Measurements from ENCODE around the gene SPTA1.

Gene SPTA1

DNA sequence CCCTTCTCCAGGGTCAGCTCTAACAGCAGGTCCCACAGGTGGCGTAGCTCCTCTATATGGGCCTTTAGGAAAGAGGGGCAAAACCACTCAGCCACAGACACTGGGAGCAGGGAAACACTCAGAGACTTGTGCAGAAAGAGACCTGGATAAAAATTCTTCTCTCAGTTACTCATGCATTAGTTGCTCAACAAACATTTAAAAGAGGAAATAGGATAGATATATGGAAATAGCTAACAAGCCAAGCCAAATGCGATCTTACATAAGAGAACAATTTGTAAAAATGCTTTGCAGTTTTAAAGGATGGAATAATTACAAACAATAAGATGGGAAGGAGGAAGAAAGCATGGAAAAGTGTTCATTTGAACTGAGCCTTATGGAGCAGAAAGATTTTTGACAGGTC, 4.9 kb downstream of the SPTA1 start:
- DNase-seq: no peak

- no peak for DNase-seq
Measured at GRCh38 chr1:158679289-158679688, 7.2 kb downstream of the SPTA1 start.

DNA sequence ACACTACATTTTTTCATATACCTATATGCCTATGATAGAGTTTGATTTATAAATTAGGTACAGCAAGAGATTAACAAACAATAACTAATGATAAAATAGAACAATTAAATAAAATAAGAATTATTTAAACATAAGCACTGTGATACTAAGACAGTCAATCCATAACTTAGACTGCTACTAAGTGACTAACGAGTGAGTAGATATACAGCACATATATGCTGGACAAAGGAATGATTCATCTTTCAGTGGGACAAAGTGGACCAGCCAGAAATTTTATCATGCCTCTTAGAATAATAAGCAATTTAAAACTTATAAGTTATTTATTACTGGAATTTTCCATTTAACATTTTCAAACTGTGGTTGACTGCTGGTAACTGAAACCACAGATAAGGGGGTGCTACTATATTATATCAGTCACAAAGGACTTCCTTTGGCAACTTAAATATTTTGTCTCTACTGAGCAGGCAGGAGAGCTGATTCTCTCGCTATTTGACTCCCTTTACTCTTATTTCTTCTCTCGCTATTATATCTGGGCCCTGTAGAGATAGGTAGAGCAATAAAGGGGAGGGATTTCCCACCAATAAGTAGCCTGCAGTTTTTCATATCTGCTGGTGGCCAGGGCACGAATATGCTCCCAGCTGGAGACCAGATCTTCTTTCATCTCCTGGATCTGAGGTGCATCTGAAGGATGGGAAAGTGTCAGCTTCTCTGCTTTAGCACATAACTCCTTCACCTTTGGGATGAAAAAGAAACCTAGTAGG, 10.8 kb downstream of the SPTA1 start:
- no peak for DNase-seq

DNA sequence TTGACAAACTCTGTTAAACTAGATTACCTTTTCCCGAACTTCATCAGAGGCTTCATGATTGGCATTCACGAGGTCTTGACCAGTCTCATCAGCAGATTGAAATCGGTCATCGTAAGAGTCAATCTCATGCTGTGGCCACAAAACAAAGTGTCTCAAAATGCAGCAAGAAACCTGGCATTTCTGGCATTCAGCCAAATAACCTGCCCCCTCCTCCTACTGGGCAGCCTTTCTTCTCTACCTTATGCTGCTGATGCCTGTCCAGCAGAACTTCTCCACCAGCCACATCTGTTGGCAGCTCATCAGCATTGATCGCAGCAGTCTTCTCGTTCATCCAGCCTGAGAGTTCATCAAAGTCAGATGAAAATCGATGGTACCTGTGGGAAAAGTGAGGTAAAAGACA, 12.2 kb downstream of the SPTA1 start:
- no peak for DNase-seq

DNA sequence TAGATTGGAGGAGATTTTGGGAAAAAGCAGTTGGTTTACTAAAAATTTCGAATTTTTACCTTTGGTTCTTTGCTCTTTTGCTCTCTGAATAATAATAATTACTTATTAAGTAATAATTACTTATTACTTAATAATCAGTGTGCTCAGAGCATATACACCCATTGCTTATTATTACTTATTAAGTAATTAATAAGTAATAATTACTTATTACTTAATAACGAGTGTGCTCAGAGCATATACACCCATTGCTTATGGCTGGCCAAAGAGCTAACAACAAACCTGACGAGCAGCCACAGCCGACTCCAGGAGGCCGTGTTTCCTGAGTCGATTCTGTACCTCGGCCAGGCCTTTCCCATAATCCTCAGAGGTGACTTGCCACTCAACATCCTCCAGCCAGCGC, 20.5 kb downstream of the SPTA1 start:
- no peak for DNase-seq

- DNase-seq: no peak
Measured at GRCh38 chr1:158654571-158654970, 31.9 kb downstream of the SPTA1 start.

- DNase-seq: no peak
Measured at GRCh38 chr1:158654086-158654485, 32.4 kb downstream of the SPTA1 start.

- DNase-seq: no peak
Measured at GRCh38 chr1:158652721-158653334, 33.7 kb downstream of the SPTA1 start.

- DNase-seq: no peak
Measured at GRCh38 chr1:158649052-158649451, 37.5 kb downstream of the SPTA1 start.

GRCh38 chr1:158646465-158646864, 40.0 kb downstream of the SPTA1 start:
- DNase-seq: no peak

- DNase-seq: no peak
Measured at GRCh38 chr1:158644449-158644848, 42.1 kb downstream of the SPTA1 start.

- no peak for DNase-seq
Measured at GRCh38 chr1:158638904-158639303, 47.6 kb downstream of the SPTA1 start.

DNA sequence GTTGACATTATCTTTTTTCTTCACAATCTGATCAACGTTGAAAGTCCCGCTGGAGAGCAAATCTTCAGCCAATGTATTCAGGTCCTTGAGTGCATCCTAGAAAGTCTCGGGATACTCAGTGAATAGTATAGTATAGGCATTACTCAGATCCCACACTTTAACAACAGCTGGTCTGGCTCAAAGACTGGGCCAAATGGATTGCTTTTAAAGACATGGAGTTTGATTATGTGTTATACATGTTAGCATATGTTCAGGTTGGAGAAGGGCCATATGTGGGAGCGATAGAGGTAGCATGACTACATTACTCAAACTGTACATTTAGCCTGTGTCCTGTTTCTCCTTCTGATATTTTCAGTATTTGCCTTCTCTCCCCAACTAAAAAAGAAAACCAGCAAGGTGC, 48.4 kb downstream of the SPTA1 start:
- no peak for DNase-seq

DNA sequence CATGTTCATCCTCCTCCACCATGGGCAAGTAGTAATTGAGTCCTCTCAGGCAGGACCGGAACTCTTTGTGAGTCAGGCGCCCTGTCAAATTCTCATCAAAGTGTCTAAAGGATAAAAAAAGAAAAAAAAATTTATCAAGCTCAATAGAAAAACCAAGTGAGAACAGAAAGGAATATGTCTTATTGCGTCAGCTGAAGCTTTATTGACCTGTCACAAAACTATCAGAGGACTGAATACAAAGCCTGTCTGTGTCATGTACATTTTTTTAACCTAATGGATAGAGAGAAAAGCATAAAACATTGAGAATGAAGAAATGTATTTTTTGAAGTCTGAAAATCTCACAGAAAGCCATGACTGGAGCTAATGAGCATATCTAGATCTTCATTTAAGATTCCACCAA, 72.8 kb downstream of the SPTA1 start:
- no peak for DNase-seq

- no peak for DNase-seq
Measured at GRCh38 chr1:158611916-158612315, 74.6 kb downstream of the SPTA1 start.

GRCh38 chr1:158607296-158607695, 79.2 kb downstream of the SPTA1 start:
- DNase-seq: no peak

DNA sequence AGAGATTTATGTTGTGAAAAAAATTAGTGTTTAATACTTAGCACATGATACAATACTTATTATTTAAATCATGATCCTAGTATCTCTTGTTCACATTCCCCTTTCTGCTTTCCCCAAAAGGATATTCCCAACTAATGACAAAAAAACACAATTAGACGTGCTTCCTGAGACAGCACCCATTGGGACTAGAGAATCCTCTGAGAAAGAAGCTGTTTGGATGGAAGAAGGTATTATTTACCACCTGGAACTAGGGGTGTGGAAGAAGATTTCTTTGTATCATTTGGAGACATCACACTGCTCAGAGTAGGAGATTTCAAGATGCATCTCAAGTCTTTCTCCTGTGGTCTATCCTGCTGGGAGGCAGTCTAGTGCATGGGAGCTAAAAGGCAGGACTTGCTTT, 81.5 kb downstream of the SPTA1 start, which contains the start of gene OR10Z1:
Gene OR10Z1 (plus strand): TSS at position 301 of the 400 bp plus-strand sequence. CDS start 1,171 bp downstream, outside the sequence.
- DNase-seq: no peak

DNA sequence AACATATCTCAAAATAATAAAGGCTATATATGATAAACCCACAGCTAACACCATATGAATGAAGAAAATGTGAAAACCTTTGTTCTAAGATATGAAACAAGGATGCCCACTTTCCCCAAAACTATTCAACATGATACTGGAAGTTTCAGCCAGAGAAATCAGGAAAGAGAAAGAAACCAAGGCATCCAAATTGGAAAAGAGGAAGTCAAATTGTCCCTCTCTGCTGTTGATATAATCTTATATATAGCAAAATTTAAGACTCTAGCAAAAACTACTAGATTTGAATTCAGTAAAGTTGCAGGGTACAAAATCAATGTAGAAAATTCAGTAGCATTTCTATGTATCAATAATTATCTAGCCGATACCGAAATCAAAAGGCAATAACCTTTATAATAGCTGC, 85.8 kb downstream of the SPTA1 start:
- no peak for DNase-seq

- DNase-seq: no peak
Measured at GRCh38 chr1:158586942-158587341, 99.6 kb downstream of the SPTA1 start.

DNA sequence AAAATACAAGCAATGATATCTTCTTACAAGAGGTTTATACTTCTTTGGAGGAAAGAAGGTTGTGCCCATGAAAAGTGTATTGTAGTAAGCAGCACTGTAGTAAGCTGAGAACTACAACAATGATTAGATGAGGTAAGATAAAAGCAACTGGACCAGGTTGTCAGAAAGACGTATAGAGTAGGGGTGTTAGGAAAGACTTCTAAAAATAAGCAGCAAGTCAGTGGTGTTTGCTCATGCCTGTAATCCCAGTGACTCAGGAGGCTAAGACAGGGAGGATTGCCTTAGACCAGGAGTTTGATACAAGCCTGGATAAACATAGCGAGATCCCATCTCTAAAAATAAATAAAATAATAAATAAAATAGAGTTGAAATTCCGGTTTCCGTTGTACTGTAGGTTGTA, 102.6 kb downstream of the SPTA1 start:
- DNase-seq: no peak

DNA sequence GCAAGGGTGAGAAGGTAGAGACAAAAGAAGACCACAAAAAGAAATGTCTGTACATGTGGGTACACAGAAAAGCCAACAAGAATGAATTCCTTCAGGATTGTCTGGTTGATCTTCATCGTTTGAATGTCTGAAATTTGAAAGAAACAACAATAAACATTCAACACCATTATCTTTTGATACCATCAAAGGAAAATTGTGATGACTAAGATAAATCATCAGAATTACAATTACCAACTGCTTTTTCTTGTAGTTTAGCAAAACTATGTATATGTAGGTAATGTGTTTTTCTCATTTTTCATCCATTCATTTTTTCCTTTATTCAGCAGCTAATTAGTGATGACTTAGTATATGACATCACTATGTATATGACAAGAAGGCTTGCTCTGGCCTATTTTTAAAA, 106.8 kb downstream of the SPTA1 start, which contains the start of gene OR10X1:
Gene OR10X1 (minus strand): TSS at position 167 of the 400 bp plus-strand sequence. CDS start 0 bp downstream, at position 167.
- DNase-seq: no peak

- DNase-seq: no peak
Measured at GRCh38 chr1:158577561-158577960, 109.0 kb downstream of the SPTA1 start.

DNA sequence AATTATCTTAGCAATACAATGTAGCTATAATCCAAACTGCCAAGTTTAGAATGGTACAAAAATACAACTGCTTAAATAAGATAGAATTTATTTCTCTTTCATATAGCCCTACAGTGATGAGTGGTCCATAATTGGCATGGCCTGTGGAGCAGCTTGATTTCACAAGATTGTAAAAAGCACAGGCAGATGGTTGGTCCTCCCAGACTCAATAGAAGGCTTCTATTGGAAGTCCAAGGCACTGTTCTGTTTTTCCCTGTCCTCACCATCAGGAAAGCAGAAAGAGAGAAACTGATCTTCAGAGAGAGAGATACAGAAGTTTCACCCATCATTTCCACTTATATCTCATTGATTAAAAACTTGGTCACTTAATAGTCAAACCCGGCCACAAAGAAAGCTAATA, 114.3 kb downstream of the SPTA1 start:
- DNase-seq: no peak

DNA sequence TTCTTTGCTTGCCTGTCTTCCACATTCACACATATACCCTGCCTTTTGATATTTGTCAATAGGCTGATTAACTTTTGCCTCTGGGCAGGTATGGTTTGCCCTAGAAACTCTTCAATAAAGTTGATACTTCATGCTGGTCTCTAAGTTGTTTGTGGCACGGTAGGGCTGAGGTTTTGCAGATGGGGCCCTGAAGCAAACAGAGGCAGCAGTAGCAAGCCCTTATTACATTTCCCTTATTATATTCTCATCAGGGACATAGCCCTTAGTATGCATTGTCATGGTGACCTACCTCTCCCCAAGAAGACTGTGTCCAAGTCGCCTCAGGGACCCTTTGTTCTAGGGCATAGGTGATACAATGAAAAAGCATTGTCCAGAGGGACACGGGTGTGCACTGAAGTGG, 116.0 kb downstream of the SPTA1 start, which contains the start of gene OR6P1:
Gene OR6P1 (minus strand): TSS at position 101 of the 400 bp plus-strand sequence. CDS start 6,976 bp downstream, outside the sequence.
- DNase-seq: no peak
